AG20443 (cell line): ENCODE measurements around the gene SNRPB.
"Not testable (repeated sequence)": the region's sequence is repeated elsewhere in the genome, so short reads cannot be mapped to it uniquely, and the experiment has no call there.

Experiments used
- DNase-seq: peaks from one replicate; pipeline ENCODE4 v3.0.0; 2012; ENCODE audit warnings: low spot score, mixed read lengths

Gene SNRPB

GRCh38 chr20:2470423-2471193, at the start of gene SNRPB:
Gene SNRPB, minus strand, starts transcription at chr20:2470789. Its CDS starts 99 bp downstream, at chr20:2470690.
- peak; percentile 98 for DNase-seq

DNA sequence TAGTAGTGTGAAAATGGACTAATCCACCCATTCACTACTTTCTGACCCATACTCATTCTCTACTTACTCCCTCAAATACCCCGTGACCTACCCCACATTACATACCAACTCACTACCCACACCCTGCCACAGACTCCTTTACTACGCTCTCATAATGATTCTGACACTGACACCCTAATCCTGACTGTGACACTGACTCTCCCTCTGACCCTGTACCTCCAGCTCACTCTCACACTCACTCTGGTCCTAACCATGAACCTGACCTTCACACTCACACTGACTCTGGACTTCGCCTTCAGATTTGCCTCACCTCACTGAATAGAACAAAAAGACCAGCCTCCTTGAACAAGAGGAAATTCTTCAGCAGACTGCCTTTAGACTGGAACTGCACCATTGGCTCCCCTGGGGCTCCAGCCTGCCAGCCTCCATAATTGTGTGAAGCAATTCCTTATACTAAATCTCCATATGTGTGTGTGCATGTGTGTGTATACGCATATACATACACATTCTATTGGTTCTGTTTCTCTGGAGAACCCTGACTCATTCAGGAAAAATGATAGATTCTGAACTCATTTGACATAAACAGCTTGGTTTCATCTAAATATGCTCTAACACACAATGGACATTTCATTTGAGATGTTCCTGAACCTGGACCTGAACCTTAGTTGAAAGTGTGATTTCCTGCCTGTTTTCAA, 48.7 kb upstream of the SNRPB start:
- no peak for DNase-seq

DNA sequence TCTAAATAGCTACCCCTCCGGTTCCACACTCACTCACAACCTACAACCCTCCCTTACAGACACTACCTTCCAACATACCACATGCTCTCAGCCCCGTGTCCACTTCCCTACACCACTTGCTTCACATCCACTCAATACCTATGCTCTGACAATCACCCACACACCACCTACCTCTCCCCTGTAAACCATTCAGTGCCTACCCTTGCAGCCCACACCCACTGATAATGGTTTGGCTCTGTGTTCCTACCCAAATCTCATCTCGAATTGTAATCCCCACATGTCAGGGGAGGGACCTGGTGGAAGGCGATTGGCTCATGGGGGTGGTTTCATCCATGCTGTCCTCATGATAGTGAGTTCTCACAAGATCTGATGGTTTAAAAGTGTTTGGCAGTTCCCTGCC, 48.0 kb upstream of the SNRPB start:
- DNase-seq: no peak

DNA sequence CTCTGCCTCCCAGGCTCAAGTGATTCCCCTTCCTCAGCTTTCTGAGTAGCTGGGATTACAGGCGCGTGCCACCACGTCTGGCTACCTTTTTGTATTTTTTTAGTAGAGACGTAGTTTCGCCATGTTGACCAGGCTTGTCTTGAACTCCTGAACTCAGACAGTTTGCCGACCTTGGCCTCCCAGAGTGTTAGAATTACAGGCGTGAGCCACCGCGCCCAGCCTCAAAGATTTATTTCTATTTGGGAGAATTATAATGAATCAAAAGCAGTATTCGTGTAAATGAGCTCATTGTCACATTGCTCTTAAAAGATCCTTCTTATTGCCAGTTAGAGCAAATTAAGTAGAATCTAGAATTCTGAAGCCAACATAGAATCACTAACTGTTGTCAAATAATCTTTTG, 47.5 kb upstream of the SNRPB start:
- DNase-seq: no peak

GRCh38 chr20:2516399-2516798, 45.8 kb upstream of the SNRPB start:
- DNase-seq: no peak

DNA sequence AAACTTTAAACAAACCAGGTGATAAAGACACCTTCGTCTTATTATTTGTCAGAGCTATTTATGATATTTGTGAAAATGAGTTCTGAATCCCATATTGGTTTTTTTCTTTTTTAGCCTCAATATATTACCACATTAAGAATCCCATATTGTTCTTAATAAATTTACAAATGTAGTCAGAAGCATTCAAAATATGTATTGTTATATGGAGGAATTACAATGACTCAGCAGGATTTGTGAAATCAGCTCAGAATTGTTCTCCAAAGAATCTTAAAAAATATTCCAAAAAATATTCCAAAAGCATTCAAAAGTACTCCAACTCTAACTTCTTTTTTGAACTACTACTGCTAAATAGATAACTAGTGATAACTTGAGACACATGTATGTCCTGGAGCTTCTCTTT, 44.6 kb upstream of the SNRPB start:
- DNase-seq: no peak

DNA sequence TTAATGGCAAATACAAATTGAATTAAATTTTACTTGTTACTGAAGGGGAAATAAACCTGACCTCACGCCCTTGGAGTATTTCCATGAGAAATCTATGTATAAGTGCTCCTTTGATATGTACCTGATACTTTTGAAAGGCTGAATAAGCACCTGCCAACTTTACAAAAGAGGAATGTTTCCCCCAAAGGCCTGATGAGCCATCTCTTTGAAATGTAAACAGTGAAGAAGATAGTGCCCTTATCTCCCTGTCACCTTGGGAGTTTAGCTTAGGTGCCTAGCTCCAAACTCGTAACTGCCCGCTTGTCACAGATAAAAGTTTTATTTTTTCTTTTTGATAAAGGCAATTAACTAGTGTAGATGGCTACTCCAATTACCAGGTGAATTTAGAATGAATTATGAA, 39.2 kb upstream of the SNRPB start:
- DNase-seq: no peak

DNA sequence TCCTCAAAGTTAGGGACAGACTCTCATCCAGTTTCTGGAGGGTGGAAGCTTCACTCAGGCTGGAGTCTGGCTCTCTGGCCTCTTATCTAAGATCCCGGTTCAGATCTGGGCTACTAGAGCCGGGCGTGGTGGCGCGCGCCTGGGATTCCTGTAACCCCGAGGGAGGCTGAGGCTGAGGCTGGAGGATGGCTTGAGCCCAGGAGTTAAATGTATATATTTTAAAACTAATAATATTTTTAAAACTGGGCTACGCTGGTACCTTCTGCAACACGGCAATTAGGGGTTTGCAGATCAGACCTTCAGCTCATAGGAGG, 38.8 kb upstream of the SNRPB start:
- no peak for DNase-seq

DNA sequence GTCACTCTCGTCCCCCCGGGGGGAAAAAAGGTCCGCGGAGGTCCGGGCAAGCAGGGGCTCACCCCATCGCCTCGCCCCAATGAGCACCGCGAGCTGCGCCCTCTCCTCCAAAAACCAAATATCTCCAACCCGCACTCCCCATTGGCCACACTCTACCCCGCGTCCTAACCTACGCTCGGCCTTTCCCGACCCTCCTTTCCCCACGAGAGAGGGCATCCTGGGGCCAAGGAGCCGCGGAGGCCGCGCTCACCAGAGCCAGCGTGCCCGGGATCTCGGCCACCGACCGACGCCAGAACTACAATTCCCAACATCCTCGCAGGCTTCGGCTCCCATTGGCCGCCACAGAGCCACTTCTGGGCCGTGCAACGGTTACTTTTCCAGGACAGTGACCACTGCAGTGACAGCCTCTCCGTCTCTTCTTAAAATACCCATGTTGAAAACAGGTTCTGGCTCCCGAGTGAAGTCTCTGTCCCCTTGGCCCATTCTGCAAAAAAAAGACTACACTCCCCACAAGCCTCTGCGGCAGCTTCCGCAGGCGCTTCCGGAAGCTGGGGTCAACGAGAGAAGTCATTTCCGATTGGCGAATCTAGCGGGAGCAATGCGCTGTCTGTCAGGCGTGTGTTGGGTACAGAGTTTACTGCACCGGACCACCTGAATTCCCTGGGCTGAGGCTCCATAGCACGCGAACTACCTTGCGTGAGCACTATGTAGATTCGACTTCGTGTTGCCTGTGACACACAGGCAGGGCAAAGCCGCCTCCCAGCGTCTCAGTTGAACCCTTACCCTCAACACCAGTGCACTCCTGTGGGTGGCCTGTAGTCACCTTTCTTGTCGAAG, 38.3 kb upstream of the SNRPB start, which contains the start of gene ZNF343:
TSS of gene ZNF343 (minus strand) at position 285 of the 837 bp plus-strand sequence. CDS start 15,020 bp downstream, outside the sequence.
- peak; percentile 93 for DNase-seq

DNA sequence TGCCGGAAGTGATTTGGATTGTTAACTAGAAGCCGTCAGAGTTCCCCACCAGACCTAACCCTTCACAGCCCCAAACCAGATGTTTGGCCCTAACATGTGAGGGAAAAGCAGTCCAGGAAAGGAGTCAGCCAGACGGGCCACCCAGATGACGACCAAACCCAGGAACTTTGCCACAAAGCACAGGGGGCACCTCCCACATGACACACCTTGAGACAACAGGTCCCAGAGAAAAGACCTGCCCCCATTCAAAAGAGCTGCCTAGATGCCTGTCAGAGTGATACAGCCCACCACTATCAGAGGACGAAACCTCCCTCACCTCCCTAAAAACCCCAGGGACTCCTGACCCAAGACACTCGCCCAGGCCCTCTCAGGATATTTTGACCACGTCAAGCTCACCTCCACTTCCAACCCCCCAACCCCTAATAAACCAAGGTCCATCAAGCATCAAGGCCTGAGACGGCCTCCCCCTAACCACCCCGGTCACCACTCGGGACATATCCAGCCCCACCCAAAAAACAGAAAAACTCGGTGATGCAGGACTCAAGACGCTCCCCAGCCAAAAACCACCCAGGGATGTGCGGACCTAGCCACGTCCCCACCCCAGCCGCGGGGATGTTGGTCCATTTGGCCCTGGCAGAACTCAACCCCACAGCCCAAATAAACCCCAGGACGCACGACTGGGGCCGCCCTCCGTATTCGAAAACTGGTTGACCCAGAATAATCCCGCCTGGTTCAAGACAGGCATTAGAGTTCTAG, 37.5 kb upstream of the SNRPB start:
- DNase-seq: peak; percentile 72

DNA sequence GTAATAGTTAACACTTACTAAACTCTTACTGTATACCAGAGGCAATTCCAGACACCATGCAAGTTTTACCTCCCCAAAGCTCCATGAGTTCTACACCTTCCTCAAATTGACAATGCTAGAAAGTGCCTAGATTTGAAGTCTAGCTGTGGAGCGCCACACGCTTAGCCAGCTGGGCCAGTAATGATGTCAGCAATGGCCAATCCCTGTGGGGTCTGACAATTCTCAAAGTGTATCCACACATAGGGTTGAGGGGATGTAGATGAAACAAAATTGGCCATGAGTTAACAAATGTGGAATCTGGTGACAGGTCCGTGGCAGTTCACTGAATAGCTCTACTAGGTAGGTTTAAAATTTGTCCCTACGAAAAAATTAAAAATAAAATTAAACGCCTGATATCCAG, 36.9 kb upstream of the SNRPB start:
- DNase-seq: peak; percentile 28

- not testable (repeated sequence) for DNase-seq
Measured at GRCh38 chr20:2506426-2506825, 35.8 kb upstream of the SNRPB start.

- DNase-seq: not testable (repeated sequence)
Measured at GRCh38 chr20:2504803-2505202, 34.2 kb upstream of the SNRPB start.

DNA sequence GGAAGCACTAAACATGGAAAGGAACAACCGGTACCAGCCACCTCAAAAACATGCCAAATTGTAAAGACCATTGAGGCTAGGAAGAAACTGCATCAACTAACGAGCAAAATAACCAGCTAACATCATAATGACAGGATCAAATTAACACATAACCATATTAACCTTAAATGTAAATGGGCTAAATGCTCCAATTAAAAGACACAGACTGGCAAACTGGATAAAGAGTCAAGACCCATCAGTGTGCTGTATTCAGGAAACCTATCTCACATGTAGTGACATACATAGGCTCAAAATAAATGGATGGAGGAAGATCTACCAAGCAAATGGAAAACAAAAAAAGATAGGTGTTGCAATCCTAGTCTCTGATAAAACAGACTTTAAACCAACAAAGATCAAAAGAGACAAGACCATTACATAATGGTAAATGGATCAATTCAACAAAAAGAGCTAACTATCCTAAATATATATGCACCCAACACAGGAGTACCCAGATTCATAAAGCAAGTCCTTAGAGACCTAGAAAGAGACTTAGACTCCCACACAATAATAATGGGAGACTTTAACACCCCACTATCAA, 32.3 kb upstream of the SNRPB start:
- not testable (repeated sequence) for DNase-seq

- no peak for DNase-seq
Measured at GRCh38 chr20:2485661-2486060, 15.1 kb upstream of the SNRPB start.

DNA sequence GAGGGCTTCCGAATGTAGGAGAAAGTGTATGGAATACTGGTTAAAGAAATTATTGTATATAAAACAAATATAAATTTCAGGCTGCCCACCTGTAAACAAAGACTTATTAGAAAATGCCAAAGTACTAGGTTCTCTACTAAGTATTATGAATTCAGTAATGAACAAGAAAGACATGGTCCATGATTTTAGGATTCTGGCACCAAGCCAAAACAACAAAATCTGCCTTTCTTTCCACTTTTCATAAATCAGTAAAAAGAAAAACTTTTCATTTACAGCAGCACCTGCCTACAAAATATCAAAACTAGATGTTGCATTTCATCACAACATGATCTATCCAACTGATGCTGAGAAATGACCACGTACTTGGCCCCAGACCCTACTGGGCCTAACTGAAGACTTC, 14.5 kb upstream of the SNRPB start:
- DNase-seq: no peak

GRCh38 chr20:2483504-2483903, 12.9 kb upstream of the SNRPB start:
- no peak for DNase-seq

DNA sequence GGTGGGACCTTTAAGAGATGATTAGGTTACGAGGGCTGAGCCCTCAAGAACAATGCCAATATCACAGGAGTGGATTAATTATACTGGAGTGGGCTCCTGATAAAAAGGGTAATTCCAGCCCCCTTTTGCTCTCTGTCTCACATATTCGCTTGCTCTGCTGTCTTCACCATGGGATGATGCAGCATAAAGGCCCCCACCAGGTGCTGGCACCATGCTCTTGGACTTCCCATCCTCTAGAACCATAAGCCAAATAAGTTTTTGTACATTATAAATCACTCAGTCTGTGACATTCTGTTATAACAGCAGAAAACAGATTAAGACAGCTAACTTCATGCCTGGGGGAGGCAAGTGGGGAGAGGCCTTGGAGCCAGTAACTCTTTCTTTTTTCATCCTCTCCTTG, 9.8 kb upstream of the SNRPB start:
- DNase-seq: no peak

- DNase-seq: no peak
Measured at GRCh38 chr20:2476742-2477615, 6.4 kb upstream of the SNRPB start.

DNA sequence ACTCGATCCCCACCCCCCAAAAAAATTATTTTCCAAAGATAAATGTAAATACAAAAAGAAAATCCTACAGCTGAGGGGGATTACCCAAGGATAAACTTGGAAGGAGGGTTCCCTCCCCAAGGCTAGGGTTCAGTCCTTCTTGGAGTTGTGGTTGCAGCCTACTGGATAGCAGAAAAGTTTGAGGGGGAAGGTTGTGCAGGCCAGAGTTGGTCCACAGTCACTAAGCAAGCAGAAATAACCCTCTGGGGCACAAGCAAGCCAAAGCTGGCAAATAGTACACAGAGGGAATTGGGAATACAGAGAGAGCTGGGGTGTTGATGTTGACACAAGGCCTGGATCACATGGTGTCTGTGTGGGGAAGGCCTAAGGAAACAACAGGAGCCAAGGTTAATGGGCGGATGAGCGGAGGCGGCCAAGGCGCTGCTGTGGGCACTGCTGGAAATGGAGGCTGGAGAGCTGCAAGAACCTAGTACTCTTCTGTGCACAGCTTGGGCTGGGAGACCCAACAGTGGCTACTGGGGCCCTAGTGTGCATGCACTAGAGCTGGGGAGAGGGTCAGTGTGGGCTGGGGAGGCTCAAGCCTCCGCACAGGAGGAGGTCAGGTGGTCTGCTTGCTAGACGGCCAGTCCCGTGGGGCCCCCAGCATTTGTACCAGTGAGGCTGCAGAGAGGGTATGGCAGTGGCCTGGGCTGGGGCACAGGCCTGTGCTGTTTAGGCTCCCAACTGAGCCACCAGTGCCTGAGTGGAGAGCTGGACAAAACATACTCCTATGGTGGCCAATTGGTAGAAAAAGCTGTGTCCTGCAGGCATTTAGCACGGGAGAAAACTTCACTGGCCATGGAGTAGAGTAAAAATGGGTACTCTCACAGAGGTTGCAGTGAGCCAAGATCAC, 5.5 kb upstream of the SNRPB start:
- DNase-seq: no peak
